Measurements from ENCODE around the gene SH3BP2.

- TF ChIP-seq ISL1 (CRISPR knock-in tag; IDR thresholded peaks at IDR 0.05) (no peak), ZNF70 (CRISPR knock-in tag; IDR thresholded peaks at IDR 0.05) (no peak), CSDC2 (CRISPR knock-in tag; IDR thresholded peaks at IDR 0.05) (no peak)
Observed at GRCh38 chr4:2757426-2757825, 35.5 kb upstream of the SH3BP2 start.

Measured in SK-N-SH treated with all-trans-retinoic acid at 6 μM for 48 hours (cell line).